Hepatocyte (in vitro differentiated cells): ENCODE results near the gene EXOC2. TPM values are rescaled to one million over a fixed set of nuclear protein-coding genes. Genes with fewer than 3 reads are reported as not detected.
"Not testable (repeated sequence)": the region's sequence is repeated elsewhere in the genome, so short reads cannot be mapped to it uniquely, and the experiment has no call there.

ENCODE experiments used
- DNase-seq: peaks from one replicate; pipeline ENCODE4 v3.0.0-alpha.2; 2016; ENCODE audit warnings: low spot score
- H2AFZ ChIP-seq: fragments of 200-600 bp; sonication (generic); 2 replicates; pipeline ENCODE4 v1.6.0; 2016; ENCODE audit warnings: antibody characterized with exemption, mild to moderate bottlenecking
- H3K27ac ChIP-seq: fragments of 200-600 bp; sonication (generic); 2 replicates; pipeline ENCODE4 v1.5.1; 2016; ENCODE audit warnings: mild to moderate bottlenecking
- H3K27me3 ChIP-seq: fragments of 200-600 bp; sonication (generic); 2 replicates; pipeline ENCODE4 v1.6.1; 2016
- H3K36me3 ChIP-seq: fragments of 200-600 bp; sonication (generic); replicated peaks from 2 replicates; pipeline ENCODE4 v1.5.1; 2016; ENCODE audit warnings: low read depth; ENCODE audit not compliant: insufficient read depth
- H3K4me1 ChIP-seq: fragments of 200-600 bp; sonication (generic); 2 replicates; pipeline ENCODE4 v1.5.1; 2016; ENCODE audit warnings: mild to moderate bottlenecking, moderate library complexity; ENCODE audit not compliant: insufficient read depth
- H3K4me2 ChIP-seq: fragments of 200-600 bp; sonication (generic); 2 replicates; pipeline ENCODE4 v1.6.0; 2016
- H3K4me3 ChIP-seq: fragments of 200-600 bp; sonication (generic); 2 replicates; pipeline ENCODE4 v1.5.1; 2016; ENCODE audit warnings: mild to moderate bottlenecking
- H3K79me2 ChIP-seq: fragments of 200-600 bp; sonication (generic); 2 replicates; pipeline ENCODE4 v1.6.0; 2017; ENCODE audit warnings: mild to moderate bottlenecking
- H3K9me2 ChIP-seq: fragments of 200-600 bp; sonication (generic); replicated peaks from 2 replicates; pipeline ENCODE4 v1.6.0; 2017; ENCODE audit warnings: mild to moderate bottlenecking; ENCODE audit not compliant: insufficient read depth
- H3K9me3 ChIP-seq: fragments of 200-600 bp; sonication (generic); 2 replicates; pipeline ENCODE4 v1.5.1; 2016; ENCODE audit warnings: low read depth, mild to moderate bottlenecking
- H4K20me1 ChIP-seq: fragments of 200-600 bp; sonication (generic); 2 replicates; pipeline ENCODE4 v1.6.0; 2016; ENCODE audit warnings: mild to moderate bottlenecking; ENCODE audit not compliant: insufficient read depth, poor library complexity, severe bottlenecking
- EZH2 ChIP-seq: fragments of 200-600 bp; sonication (generic); IDR thresholded peaks from 2 replicates; pipeline ENCODE4 v1.6.1; 2016; ENCODE audit warnings: antibody characterized with exemption, mild to moderate bottlenecking, borderline replicate concordance
- EZH2phosphoT487 ChIP-seq: fragments of 200-600 bp; sonication (generic); IDR thresholded peaks from one replicate; pipeline ENCODE4 v1.6.1; 2018; ENCODE audit warnings: antibody characterized with exemption, mild to moderate bottlenecking, low read depth, moderate library complexity; ENCODE audit not compliant: unreplicated experiment, severe bottlenecking
- WGBS: methylation state at CpG from one replicate; pipeline ENCODE4 v1.1.6; 2016; ENCODE audit warnings: low lambda C conversion rate; ENCODE audit errors: missing lambda C conversion rate; 5-methylcytosine and 5-hydroxymethylcytosine counted together
- polyA plus RNA-seq: library from polyadenylated mRNA; unstranded; fragments of >200 nt; fragmentation: Nextera tagmentation; extraction: Ambion mirVana; gene quantifications from 2 replicates; pipeline ENCODE4 v1.2.1, GENCODE V29; 2016
- total RNA-seq: library from RNA; depleted of rRNA; stranded (reverse); fragments of >200 nt; gene quantifications from 2 replicates; pipeline ENCODE4 v1.2.3, GENCODE V29; 2014
- TF ChIP-seq, protein P1 (sequence below): fragments of 200-600 bp; sonication (generic); IDR thresholded peaks from 2 replicates; pipeline ENCODE4 v1.5.1; 2016; ENCODE audit warnings: antibody characterized with exemption, mild to moderate bottlenecking; ENCODE audit not compliant: poor library complexity

Gene EXOC2
- total and polyA plus RNA-seq, 2 experiments from 2014 or later = 15.4 to 27.0 TPM

GRCh38 chr6:665403-666267 lies 27.3 kb downstream of the EXOC2 start:
- no peaks in the 10 kb centered on the region for H3K4me1 ChIP-seq
- no peak overlapping the region for H2AFZ ChIP-seq
- no peak overlapping the region for H3K4me2 ChIP-seq
- H3K36me3 ChIP-seq = no peaks in the 10 kb centered on the region
- H3K4me3 ChIP-seq = no peak overlapping the region
- H3K27me3 ChIP-seq = no peaks in the 10 kb centered on the region
- TF ChIP-seq EZH2phosphoT487 (no peak), EZH2 (no peak)
- TF ChIP-seq, protein P1, sequence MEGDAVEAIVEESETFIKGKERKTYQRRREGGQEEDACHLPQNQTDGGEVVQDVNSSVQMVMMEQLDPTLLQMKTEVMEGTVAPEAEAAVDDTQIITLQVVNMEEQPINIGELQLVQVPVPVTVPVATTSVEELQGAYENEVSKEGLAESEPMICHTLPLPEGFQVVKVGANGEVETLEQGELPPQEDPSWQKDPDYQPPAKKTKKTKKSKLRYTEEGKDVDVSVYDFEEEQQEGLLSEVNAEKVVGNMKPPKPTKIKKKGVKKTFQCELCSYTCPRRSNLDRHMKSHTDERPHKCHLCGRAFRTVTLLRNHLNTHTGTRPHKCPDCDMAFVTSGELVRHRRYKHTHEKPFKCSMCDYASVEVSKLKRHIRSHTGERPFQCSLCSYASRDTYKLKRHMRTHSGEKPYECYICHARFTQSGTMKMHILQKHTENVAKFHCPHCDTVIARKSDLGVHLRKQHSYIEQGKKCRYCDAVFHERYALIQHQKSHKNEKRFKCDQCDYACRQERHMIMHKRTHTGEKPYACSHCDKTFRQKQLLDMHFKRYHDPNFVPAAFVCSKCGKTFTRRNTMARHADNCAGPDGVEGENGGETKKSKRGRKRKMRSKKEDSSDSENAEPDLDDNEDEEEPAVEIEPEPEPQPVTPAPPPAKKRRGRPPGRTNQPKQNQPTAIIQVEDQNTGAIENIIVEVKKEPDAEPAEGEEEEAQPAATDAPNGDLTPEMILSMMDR = no peak
- H3K9me3 ChIP-seq = peaks cover 3% of the 10 kb centered on the region
- WGBS = 95% methylated on average over 5 of the region's 5 CpGs
- no peaks in the 10 kb centered on the region for H4K20me1 ChIP-seq
- peaks cover 71% of the 10 kb centered on the region for H3K79me2 ChIP-seq
- no peak for DNase-seq
- H3K27ac ChIP-seq = no peak overlapping the region
- no peaks in the 10 kb centered on the region for H3K9me2 ChIP-seq

- not testable (repeated sequence) for H3K27me3 ChIP-seq, H3K4me1 ChIP-seq, H3K4me3 ChIP-seq, H3K36me3 ChIP-seq, H3K9me2 ChIP-seq, H4K20me1 ChIP-seq, H3K4me2 ChIP-seq, H3K27ac ChIP-seq, H3K9me3 ChIP-seq, DNase-seq, H2AFZ ChIP-seq
- H3K79me2 ChIP-seq = peaks cover 74% of the 10 kb centered on the region
- 63% methylated on average over 4 of the region's 4 CpGs for WGBS
Measured at GRCh38 chr6:663788-664187, 29.2 kb downstream of the EXOC2 start.

DNA sequence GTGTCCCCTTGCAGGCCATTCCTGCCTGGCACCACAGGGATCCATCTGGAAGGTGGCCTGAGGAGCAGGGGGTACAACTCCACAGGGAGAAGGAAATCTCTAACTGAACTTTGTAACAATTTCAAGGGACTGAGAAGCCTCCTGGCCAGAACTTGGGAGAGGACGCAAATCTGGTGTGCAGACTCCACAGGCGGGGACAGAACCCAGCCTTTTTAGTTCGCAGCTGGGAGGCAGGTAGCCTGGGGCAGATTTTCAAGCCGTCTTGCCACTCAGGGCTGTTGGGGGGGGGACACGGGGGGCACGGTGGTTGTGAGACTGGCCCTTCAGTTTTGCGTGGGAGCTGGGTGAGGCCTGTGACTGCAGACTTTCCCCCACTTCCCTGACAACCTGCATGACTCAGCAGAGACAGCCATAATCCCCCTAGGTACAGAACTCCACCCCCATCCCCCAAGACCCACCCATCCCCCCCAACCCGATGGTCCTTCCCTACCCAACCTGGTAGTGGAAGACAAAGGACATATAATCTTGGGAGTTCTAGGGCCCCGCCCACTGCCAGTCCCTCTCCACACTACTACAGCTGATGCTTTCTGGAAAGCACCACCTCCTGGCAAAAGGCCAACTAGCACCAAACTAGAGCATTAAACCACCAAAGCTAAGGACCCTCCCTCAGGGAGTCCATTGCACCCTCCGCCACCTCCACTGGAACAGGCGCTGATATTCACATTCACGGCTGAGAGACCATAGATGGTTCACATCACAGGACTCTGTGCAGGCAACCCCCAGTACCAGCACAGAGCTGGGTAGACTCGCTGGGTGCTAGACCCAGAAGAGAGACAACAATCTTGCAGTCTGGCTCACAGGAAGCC lies 33.0 kb downstream of the EXOC2 start:
- Histone ChIP-seq H3K27ac (no peak overlapping the region), H4K20me1 (no peaks in the 10 kb centered on the region), H3K36me3 (no peaks in the 10 kb centered on the region), H3K4me2 (no peak overlapping the region), H3K9me3 (peaks cover under 1% of the 10 kb centered on the region), H3K4me3 (no peak overlapping the region), H2AFZ (no peak overlapping the region), H3K4me1 (no peaks in the 10 kb centered on the region), H3K9me2 (no peaks in the 10 kb centered on the region), H3K27me3 (no peaks in the 10 kb centered on the region), H3K79me2 (peaks cover 70% of the 10 kb centered on the region)
- DNase-seq = no peak
- TF ChIP-seq EZH2 = no peak
- TF ChIP-seq, protein P1 = no peak
- no peak for TF ChIP-seq EZH2phosphoT487
- 91% methylated on average over 8 of the region's 13 CpGs for WGBS

GRCh38 chr6:658244-658643 lies 34.7 kb downstream of the EXOC2 start:
- H3K79me2 ChIP-seq = peaks cover 63% of the 10 kb centered on the region
- H3K27me3 ChIP-seq = no peaks in the 10 kb centered on the region
- WGBS = 61% methylated on average over 2 of the region's 2 CpGs
- H4K20me1 ChIP-seq = no peaks in the 10 kb centered on the region
- no peaks in the 10 kb centered on the region for H3K9me2 ChIP-seq
- no peaks in the 10 kb centered on the region for H3K9me3 ChIP-seq
- H3K4me2 ChIP-seq = peak overlapping the region; percentile 1
- H3K36me3 ChIP-seq = no peaks in the 10 kb centered on the region
- H2AFZ ChIP-seq = no peak overlapping the region
- TF ChIP-seq EZH2phosphoT487 = no peak
- no peak for TF ChIP-seq EZH2
- TF ChIP-seq, protein P1 = no peak
- no peak overlapping the region for H3K27ac ChIP-seq
- no peaks in the 10 kb centered on the region for H3K4me1 ChIP-seq
- no peak overlapping the region for H3K4me3 ChIP-seq
- DNase-seq = no peak
